Neural crest cell (in vitro differentiated cells): ENCODE measurements around the gene UNC79. TPM values are rescaled to one million over a fixed set of nuclear protein-coding genes. Genes with fewer than 3 reads are reported as not detected.
"Not testable (repeated sequence)": the region's sequence is repeated elsewhere in the genome, so short reads cannot be mapped to it uniquely, and the experiment has no call there.

ENCODE experiments used
- DNase-seq: peaks from one replicate; pipeline ENCODE4 v3.0.0; 2021; ENCODE audit warnings: low read depth, mixed read lengths, low spot score
- H3K27ac Mint-ChIP-seq: one replicate; pipeline ENCODE4 v1.8.0; 2021; ENCODE audit warnings: mild to moderate bottlenecking, mixed read lengths; ENCODE audit not compliant: unreplicated experiment
- H3K27me3 Mint-ChIP-seq: 2 replicates; pipeline ENCODE4 v1.8.0; 2021; ENCODE audit warnings: low read depth, mild to moderate bottlenecking, mixed read lengths
- H3K36me3 Mint-ChIP-seq: 2 replicates; pipeline ENCODE4 v1.8.0; 2021; ENCODE audit warnings: low read depth, mild to moderate bottlenecking, mixed read lengths
- H3K4me1 Mint-ChIP-seq: 2 replicates; pipeline ENCODE4 v1.8.0; 2021; ENCODE audit warnings: mixed read lengths
- H3K4me3 Mint-ChIP-seq: one replicate; pipeline ENCODE4 v1.8.0; 2021; ENCODE audit warnings: mild to moderate bottlenecking, mixed read lengths
- H3K9me3 Mint-ChIP-seq: 2 replicates; pipeline ENCODE4 v1.8.0; 2021; ENCODE audit warnings: mixed read lengths
- CTCF ChIP-seq: fragments of 200-600 bp; sonication (generic); conservative IDR thresholded peaks from 2 replicates; pipeline ENCODE4 v1.5.0; 2021; ENCODE audit warnings: antibody characterized with exemption, mild to moderate bottlenecking
- total RNA-seq: library from RNA; stranded (reverse); gene quantifications from 2 replicates; pipeline ENCODE4 v1.2.1, GENCODE V29; 2021

Gene UNC79
- total RNA-seq, 1 donor from 2014 or later: 2.2 TPM

DNA sequence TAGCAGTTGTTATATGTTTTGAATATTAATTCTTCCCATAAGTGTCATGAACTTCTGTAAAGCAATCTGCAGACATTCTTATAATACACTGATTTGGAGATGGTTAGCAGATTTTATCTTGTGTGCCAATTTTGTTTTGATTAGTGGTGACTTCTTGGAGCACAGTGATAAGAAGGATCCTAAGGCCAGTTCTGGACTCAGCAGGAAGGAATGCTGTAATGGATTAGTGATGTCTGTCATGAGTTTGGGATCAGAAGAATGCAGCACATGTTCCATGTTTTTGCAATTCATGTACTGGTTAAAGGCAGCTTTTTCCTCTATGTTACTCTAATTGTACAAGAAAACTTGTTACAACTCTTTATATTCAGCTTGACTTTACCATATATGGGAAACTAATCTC, 91.5 kb downstream of the UNC79 start:
- H3K4me3 Mint-ChIP-seq: no peak overlapping the region
- no peaks in the 10 kb centered on the region for H3K4me1 Mint-ChIP-seq
- TF ChIP-seq CTCF: no peak
- peaks cover 23% of the 10 kb centered on the region for H3K36me3 Mint-ChIP-seq
- DNase-seq: no peak
- H3K9me3 Mint-ChIP-seq: peaks cover 25% of the 10 kb centered on the region
- H3K27me3 Mint-ChIP-seq: peaks cover 2% of the 10 kb centered on the region
- no peak overlapping the region for H3K27ac Mint-ChIP-seq

- H3K27ac Mint-ChIP-seq, H3K4me3 Mint-ChIP-seq, DNase-seq, H3K4me1 Mint-ChIP-seq, H3K27me3 Mint-ChIP-seq: not testable (repeated sequence)
- H3K9me3 Mint-ChIP-seq: peaks cover 16% of the 10 kb centered on the region
- peaks cover 15% of the 10 kb centered on the region for H3K36me3 Mint-ChIP-seq
Measured at GRCh38 chr14:93525216-93525615, 94.5 kb downstream of the UNC79 start.

GRCh38 chr14:93525696-93526451, 95.1 kb downstream of the UNC79 start:
- Mint-ChIP-seq H3K4me3 (no peak overlapping the region), H3K9me3 (peaks cover 11% of the 10 kb centered on the region), H3K27me3 (peaks cover 9% of the 10 kb centered on the region), H3K36me3 (peaks cover 8% of the 10 kb centered on the region), H3K27ac (no peak overlapping the region), H3K4me1 (no peaks in the 10 kb centered on the region)
- no peak for TF ChIP-seq CTCF
- no peak for DNase-seq

DNA sequence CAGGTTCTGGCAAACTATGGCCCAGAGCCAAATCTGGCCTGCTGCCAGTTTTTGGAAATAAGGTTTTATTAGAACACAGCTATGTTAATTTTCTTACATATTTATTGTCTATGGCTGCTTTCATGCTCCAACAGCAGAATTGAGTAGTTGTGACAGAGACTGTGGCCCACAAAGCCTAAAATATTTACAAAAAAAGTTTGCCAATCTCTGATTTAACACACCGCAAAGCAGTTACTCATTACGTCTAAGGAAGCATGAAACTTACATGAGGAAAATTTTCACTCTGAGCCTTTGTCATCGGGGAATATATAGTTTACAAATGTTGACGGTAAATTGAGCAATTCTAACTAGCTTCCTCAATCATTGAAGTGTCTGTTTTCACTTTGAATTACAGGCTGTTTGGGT, 96.5 kb downstream of the UNC79 start:
- H3K36me3 Mint-ChIP-seq: no peaks in the 10 kb centered on the region
- peaks cover 2% of the 10 kb centered on the region for H3K9me3 Mint-ChIP-seq
- peaks cover 9% of the 10 kb centered on the region for H3K27me3 Mint-ChIP-seq
- H3K4me3 Mint-ChIP-seq: no peak overlapping the region
- H3K27ac Mint-ChIP-seq: no peak overlapping the region
- H3K4me1 Mint-ChIP-seq: no peaks in the 10 kb centered on the region
- no peak for DNase-seq
- no peak for TF ChIP-seq CTCF

- Mint-ChIP-seq H3K27ac (no peak overlapping the region), H3K4me3 (no peak overlapping the region), H3K27me3 (peaks cover 7% of the 10 kb centered on the region), H3K4me1 (no peaks in the 10 kb centered on the region), H3K36me3 (no peaks in the 10 kb centered on the region), H3K9me3 (no peaks in the 10 kb centered on the region)
- no peak for DNase-seq
- TF ChIP-seq CTCF: no peak
Measured at GRCh38 chr14:93528884-93529558, 98.3 kb downstream of the UNC79 start.

DNA sequence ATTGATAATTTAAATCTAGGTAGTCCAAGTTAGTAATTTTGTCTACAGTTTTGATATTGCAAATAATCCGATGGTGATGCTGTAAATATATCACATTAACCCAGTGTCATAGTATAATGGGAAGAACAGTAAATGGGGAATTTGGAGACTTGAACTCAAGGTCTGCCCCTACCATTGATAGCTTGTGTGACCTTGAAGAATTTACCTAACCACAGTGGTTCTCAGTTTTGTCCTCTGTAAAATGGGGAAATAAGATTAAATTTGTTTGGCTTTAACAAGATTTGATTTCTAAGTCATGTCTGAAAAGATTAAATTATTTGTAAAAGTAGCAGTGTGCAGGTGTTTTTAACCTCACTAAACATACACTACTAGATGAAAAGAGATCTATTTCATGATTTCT, 100.9 kb downstream of the UNC79 start:
- no peaks in the 10 kb centered on the region for H3K9me3 Mint-ChIP-seq
- TF ChIP-seq CTCF: no peak

More for the DNA sequence above, 100.9 kb downstream of the UNC79 start:
- H3K4me1 Mint-ChIP-seq: no peaks in the 10 kb centered on the region
- H3K27ac Mint-ChIP-seq: no peak overlapping the region
- DNase-seq: no peak
- no peak overlapping the region for H3K4me3 Mint-ChIP-seq
- peaks cover 7% of the 10 kb centered on the region for H3K27me3 Mint-ChIP-seq
- no peaks in the 10 kb centered on the region for H3K36me3 Mint-ChIP-seq
